Measurements from ENCODE around the gene SMPD3. TPM values are rescaled to one million over a fixed set of nuclear protein-coding genes. Genes with fewer than 3 reads are reported as not detected.
"Not testable (repeated sequence)": the region's sequence is repeated elsewhere in the genome, so short reads cannot be mapped to it uniquely, and the experiment has no call there.

The SMPD3 gene
- total RNA-seq, result 8.8 and 9.4 TPM in 2 replicates

GRCh38 chr16:68448360-68448970 is at the start of gene SMPD3:
SMPD3 (minus strand) TSS chr16:68448508; CDS start chr16:68372181, 76,327 bp downstream.
- intact Hi-C loops (cut with micrococcal nuclease), result loop anchor here (1.0 to 5.0 kb wide), 12 partner anchors 22 to 864 kb away; partner anchors contain the start of genes GFOD2, NFATC3, PLA2G15 and PSMB10

- intact Hi-C loops (cut with micrococcal nuclease), result no loop called here
Observed at GRCh38 chr16:68496689-68497088, 48.4 kb upstream of the SMPD3 start.

GRCh38 chr16:68494261-68494660 is 46.0 kb upstream of the SMPD3 start:
- intact Hi-C loops (cut with micrococcal nuclease), result not testable (repeated sequence)

GRCh38 chr16:68493412-68494070 is 45.2 kb upstream of the SMPD3 start:
- intact Hi-C loops (cut with micrococcal nuclease), result no loop called here

- intact Hi-C loops (cut with micrococcal nuclease), result no loop called here
Observed at GRCh38 chr16:68492543-68493411, 44.5 kb upstream of the SMPD3 start.

GRCh38 chr16:68492151-68492542 is 43.8 kb upstream of the SMPD3 start:
- intact Hi-C loops (cut with micrococcal nuclease), result no loop called here

GRCh38 chr16:68491576-68491950 is 43.3 kb upstream of the SMPD3 start:
- intact Hi-C loops (cut with micrococcal nuclease), result no loop called here

- intact Hi-C loops (cut with micrococcal nuclease), result no loop called here
Observed at GRCh38 chr16:68490829-68491575, 42.7 kb upstream of the SMPD3 start.

- intact Hi-C loops (cut with micrococcal nuclease), result no loop called here
Observed at GRCh38 chr16:68490358-68490757, 42.0 kb upstream of the SMPD3 start.

GRCh38 chr16:68488554-68488953 is 40.2 kb upstream of the SMPD3 start:
- intact Hi-C loops (cut with micrococcal nuclease), result no loop called here

GRCh38 chr16:68487669-68488068 is 39.4 kb upstream of the SMPD3 start:
- intact Hi-C loops (cut with micrococcal nuclease), result no loop called here

GRCh38 chr16:68487203-68487514 is 38.9 kb upstream of the SMPD3 start:
- intact Hi-C loops (cut with micrococcal nuclease), result no loop called here

- intact Hi-C loops (cut with micrococcal nuclease), result no loop called here
Observed at GRCh38 chr16:68486502-68487202, 38.3 kb upstream of the SMPD3 start.

- intact Hi-C loops (cut with micrococcal nuclease), result no loop called here
Observed at GRCh38 chr16:68481636-68482035, 33.3 kb upstream of the SMPD3 start.

GRCh38 chr16:68480084-68480995 is 32.0 kb upstream of the SMPD3 start:
- intact Hi-C loops (cut with micrococcal nuclease), result no loop called here

GRCh38 chr16:68479271-68479670 is 31.0 kb upstream of the SMPD3 start:
- intact Hi-C loops (cut with micrococcal nuclease), result no loop called here

- intact Hi-C loops (cut with micrococcal nuclease), result no loop called here
Observed at GRCh38 chr16:68478526-68479250, 30.4 kb upstream of the SMPD3 start.

- intact Hi-C loops (cut with micrococcal nuclease), result no loop called here
Observed at GRCh38 chr16:68475071-68475470, 26.8 kb upstream of the SMPD3 start.

- intact Hi-C loops (cut with micrococcal nuclease), result no loop called here
Observed at GRCh38 chr16:68473358-68474070, 25.2 kb upstream of the SMPD3 start.

All from T-helper 1 cell treated with Interleukin-12 subunit alpha and Interleukin-12 subunit beta and Interleukin-4 antibody, amounts not matched to agents 30 ng/mL and 1 ng/mL, for 36 hours (primary cell).